Right renal cortex interstitium (tissue), 3 donors: ENCODE data around the gene BCL11A. TPM values are rescaled to one million over a fixed set of nuclear protein-coding genes. Genes with fewer than 3 reads are reported as not detected.
"Not testable (repeated sequence)": the region's sequence is repeated elsewhere in the genome, so short reads cannot be mapped to it uniquely, and the experiment has no call there.

ENCODE experiments used
- DNase-seq, 3 donors: peaks; one replicate each; pipeline ENCODE4 v3.0.0-alpha.2; 2013; ENCODE audit warnings: low read depth in 3 of 3, low spot score in 2 of 3
- polyA plus RNA-seq, 3 donors: library from polyadenylated mRNA; unstranded; fragments of 120-200 nt; gene quantifications; one replicate each; pipeline ENCODE4 v1.2.1, GENCODE V29; 2013; ENCODE audit not compliant: insufficient read length in 3 of 3

Gene BCL11A
- polyA plus RNA-seq, 3 donors = 9.9 to 11.7 (median 10.9) TPM

GRCh38 chr2:60442608-60443007, 110.8 kb downstream of the BCL11A start:
- no peak for DNase-seq

GRCh38 chr2:60441800-60442199, 111.7 kb downstream of the BCL11A start:
- DNase-seq = no peak

GRCh38 chr2:60440767-60441163, 112.7 kb downstream of the BCL11A start:
- no peak for DNase-seq

GRCh38 chr2:60440079-60440766, 113.2 kb downstream of the BCL11A start:
- DNase-seq = no peak

- DNase-seq = no peak
These were observed 114.1 kb downstream of the BCL11A start for GRCh38 chr2:60439219-60439974.

GRCh38 chr2:60438653-60439052, 114.8 kb downstream of the BCL11A start:
- no peak for DNase-seq

GRCh38 chr2:60438131-60438530, 115.3 kb downstream of the BCL11A start:
- no peak for DNase-seq

- DNase-seq = no peak
These were observed 116.3 kb downstream of the BCL11A start for GRCh38 chr2:60437080-60437696.

GRCh38 chr2:60433018-60433596, 120.3 kb downstream of the BCL11A start:
- DNase-seq = no peak

GRCh38 chr2:60432035-60432601, 121.3 kb downstream of the BCL11A start:
- DNase-seq = no peak

GRCh38 chr2:60429681-60430080, 123.8 kb downstream of the BCL11A start:
- DNase-seq = no peak

- DNase-seq = no peak
These were observed 126.6 kb downstream of the BCL11A start for GRCh38 chr2:60426880-60427279.

- no peak for DNase-seq
These were observed 127.1 kb downstream of the BCL11A start for GRCh38 chr2:60426341-60426740.

- no peak for DNase-seq
These were observed 129.2 kb downstream of the BCL11A start for GRCh38 chr2:60424233-60424632.

GRCh38 chr2:60423505-60423904, 129.9 kb downstream of the BCL11A start:
- no peak for DNase-seq

- DNase-seq = no peak
These were observed 130.5 kb downstream of the BCL11A start for GRCh38 chr2:60422826-60423483.

GRCh38 chr2:60417210-60417609, 136.2 kb downstream of the BCL11A start:
- DNase-seq = not testable (repeated sequence)

- no peak for DNase-seq
These were observed 137.0 kb downstream of the BCL11A start for GRCh38 chr2:60416221-60417008.

- DNase-seq = no peak
These were observed 137.6 kb downstream of the BCL11A start for GRCh38 chr2:60415814-60416213.
